Keratinocyte (primary cell): Measurements from ENCODE around the gene TRIM56. TPM values are rescaled to one million over a fixed set of nuclear protein-coding genes. Genes with fewer than 3 reads are reported as not detected.
A peak's percentile ranks its signal among the peaks of the same experiment; 100 is the strongest.

ENCODE experiments used
- DNase-seq: peaks from one replicate; pipeline ENCODE4 v3.0.0-alpha.2; 2011; ENCODE audit warnings: low read depth, missing footprints, low spot score
- FAIRE-seq: peaks from 2 replicates; lab custom pipeline; 2011; peaks lifted over from hg19 to GRCh38; lab: Jason Lieb, UNC
- H2AFZ ChIP-seq: 2 replicates; pipeline ENCODE4 v1.6.0; 2012; ENCODE audit warnings: low read length, control low read depth, inconsistent platforms; ENCODE audit not compliant: control insufficient read depth
- H3K27ac ChIP-seq: 2 replicates; pipeline ENCODE4 v1.5.1; 2011; ENCODE audit warnings: low read length; ENCODE audit not compliant: control insufficient read depth, insufficient read depth
- H3K27me3 ChIP-seq: 3 replicates; pipeline ENCODE4 v1.6.0; 2011; ENCODE audit warnings: low read length; ENCODE audit not compliant: control insufficient read depth, insufficient read depth; ENCODE audit errors: extremely low read depth
- H3K36me3 ChIP-seq, 2 experiments: 2 replicates in 1 of 2; 3 replicates in 1 of 2; pipeline ENCODE4 v1.5.1; 2011; ENCODE audit warnings: low read length in 2 of 2, mild to moderate bottlenecking in 1 of 2; ENCODE audit not compliant: control insufficient read depth in 2 of 2, insufficient read depth in 2 of 2; ENCODE audit errors: extremely low read depth in 1 of 2
- H3K4me1 ChIP-seq: 3 replicates; pipeline ENCODE4 v1.5.1; 2011; ENCODE audit warnings: low read length; ENCODE audit not compliant: control insufficient read depth, insufficient read depth; ENCODE audit errors: extremely low read depth
- H3K4me2 ChIP-seq: 3 replicates; pipeline ENCODE4 v1.6.0; 2011; ENCODE audit warnings: low read depth, low read length; ENCODE audit not compliant: control insufficient read depth, insufficient read depth; ENCODE audit errors: extremely low read depth
- H3K4me3 ChIP-seq, 3 experiments: fragments of 200-600 bp in 1 of 3; sonication (generic) in 1 of 3; 2 replicates in 2 of 3; 3 replicates in 1 of 3; pipeline ENCODE4 v1.5.1; 2011 to 2016; ENCODE audit warnings: low read length in 3 of 3, mild to moderate bottlenecking in 3 of 3, control low read depth in 2 of 3, inconsistent platforms in 1 of 3, low read depth in 1 of 3, mixed read lengths in 1 of 3, mixed run types in 1 of 3, moderate library complexity in 1 of 3; ENCODE audit not compliant: control insufficient read depth in 2 of 3, insufficient read depth in 2 of 3; ENCODE audit errors: extremely low read depth in 1 of 3
- H3K79me2 ChIP-seq: 2 replicates; pipeline ENCODE4 v1.6.0; 2012; ENCODE audit warnings: low read length; ENCODE audit not compliant: control insufficient read depth, insufficient read depth
- H3K9ac ChIP-seq: 3 replicates; pipeline ENCODE4 v1.6.0; 2011; ENCODE audit warnings: low read length; ENCODE audit not compliant: control insufficient read depth, insufficient read depth; ENCODE audit errors: extremely low read depth
- H3K9me1 ChIP-seq: 3 replicates; pipeline ENCODE4 v1.6.0; 2011; ENCODE audit warnings: low read length; ENCODE audit not compliant: control insufficient read depth, insufficient read depth; ENCODE audit errors: extremely low read depth
- H3K9me3 ChIP-seq: 2 replicates; pipeline ENCODE4 v1.5.1; 2012; ENCODE audit warnings: low read depth, low read length; ENCODE audit not compliant: control insufficient read depth
- H4K20me1 ChIP-seq: 3 replicates; pipeline ENCODE4 v1.6.0; 2011; ENCODE audit warnings: low read length; ENCODE audit not compliant: control insufficient read depth, insufficient read depth; ENCODE audit errors: extremely low read depth
- EZH2 ChIP-seq: IDR thresholded peaks from one replicate; pipeline ENCODE4 v1.6.1; 2012; ENCODE audit warnings: inconsistent platforms, mild to moderate bottlenecking, low read length, moderate library complexity
- dilution Hi-C: fragments of 300-500 bp; cut with MboI; formaldehyde crosslinking; loops from one replicate; pipeline ENCODE4 v1.7.0; 2020; ENCODE audit warnings: low sequenced_read_pairs; ENCODE audit not compliant: extremely low pct_ligation_motif_present
- polyA plus RNA-seq, 5 experiments: library from polyadenylated mRNA; depleted of rRNA in 3 of 5; stranded (reverse) in 3 of 5; stranded (forward) in 1 of 5; unstranded in 1 of 5; fragments of >200 nt; gene quantifications; 1 replicate in 1 of 5; 2 replicates in 3 of 5; 3 replicates in 1 of 5; pipeline versions ENCODE4 v1.2.1 to v1.2.3, GENCODE V29; 2011 to 2012; ENCODE audit warnings: missing spikeins in 2 of 5, low read depth in 1 of 5, low replicate concordance in 1 of 5
- TF ChIP-seq, protein P1 (sequence below), 3 experiments: IDR thresholded peaks in 1 of 3; conservative IDR thresholded peaks in 1 of 3; optimal IDR thresholded peaks in 1 of 3; 2 replicates in 2 of 3; 3 replicates in 1 of 3; pipeline versions ENCODE3 to v1.5.1; 2011; ENCODE audit warnings: low read length in 3 of 3, mild to moderate bottlenecking in 3 of 3, moderate library complexity in 2 of 3, control low read depth in 1 of 3, inconsistent platforms in 1 of 3; ENCODE audit not compliant: insufficient read depth in 2 of 3; ENCODE audit errors: extremely low read depth in 1 of 3

Gene TRIM56
- polyA plus RNA-seq, 1 donor (not counting 4 experiments of a cell fraction or from before 2014, with no cell fraction given), result 3.6 TPM

DNA sequence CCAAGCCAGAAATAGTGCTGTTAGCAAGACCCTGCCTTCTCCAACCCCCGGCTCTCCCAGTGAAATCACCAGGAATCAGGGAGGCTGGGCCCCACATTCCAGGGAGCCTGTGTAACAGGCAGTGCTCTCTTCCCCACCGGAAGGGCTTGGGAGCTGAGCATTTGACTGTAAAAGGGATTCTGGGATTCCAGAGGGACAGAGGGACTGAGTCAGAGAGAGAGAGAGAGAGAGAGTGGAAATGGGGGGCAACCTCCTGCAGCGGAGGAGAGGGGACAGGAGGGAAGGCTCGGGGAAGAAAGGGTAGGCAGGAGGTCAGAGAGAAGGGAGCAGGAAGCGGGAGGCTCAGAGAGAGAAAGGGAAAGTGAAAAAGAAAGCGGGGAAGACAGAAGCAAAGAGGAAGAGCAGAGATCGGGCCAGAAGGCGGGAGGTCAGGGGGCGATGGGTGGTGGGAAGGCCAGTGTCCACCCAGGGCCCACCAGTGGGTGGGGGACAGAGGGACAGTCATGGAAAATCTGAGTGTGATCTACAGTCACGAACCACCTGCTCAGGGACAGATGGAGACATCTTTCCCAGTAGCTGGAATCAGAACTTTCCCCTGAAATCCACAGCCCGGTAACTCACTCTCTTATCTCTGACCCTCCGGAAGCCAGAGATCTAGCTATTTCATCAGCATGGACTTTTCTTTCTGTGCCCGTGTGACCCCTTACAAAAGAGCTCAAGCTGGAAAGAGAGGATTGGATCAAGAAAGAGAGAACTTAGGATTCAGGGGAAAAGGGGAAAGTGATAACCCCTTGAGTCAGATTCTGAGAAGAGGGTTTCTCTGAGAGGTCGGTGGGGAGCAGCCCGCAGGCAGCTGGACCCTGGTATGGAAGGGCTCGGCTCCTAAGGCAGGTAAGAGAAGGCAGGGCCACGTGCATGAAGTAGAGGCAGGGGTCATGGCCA lies 37.0 kb downstream of the TRIM56 start:
- Histone ChIP-seq H4K20me1 (no peaks in the 10 kb centered on the region), H3K27ac (peak overlapping the region; percentile 67), H3K9ac (peak overlapping the region; percentile 71), H2AFZ (peak overlapping the region; percentile 61), H3K27me3 (no peaks in the 10 kb centered on the region), H3K4me1 (peaks cover 42% of the 10 kb centered on the region), H3K4me2 (peak overlapping the region; percentile 65), H3K9me3 (no peaks in the 10 kb centered on the region), H3K9me1 (peaks cover 2% of the 10 kb centered on the region), H3K79me2 (peaks cover 3% of the 10 kb centered on the region), H3K4me3 (peak overlapping the region in 1 of 3 experiments; percentile 44), H3K36me3 (no peaks in the 10 kb centered on the region)
- dilution Hi-C loops, result no loop called here
- DNase-seq, result no peak
- no peak for FAIRE-seq
- TF ChIP-seq, protein P1, sequence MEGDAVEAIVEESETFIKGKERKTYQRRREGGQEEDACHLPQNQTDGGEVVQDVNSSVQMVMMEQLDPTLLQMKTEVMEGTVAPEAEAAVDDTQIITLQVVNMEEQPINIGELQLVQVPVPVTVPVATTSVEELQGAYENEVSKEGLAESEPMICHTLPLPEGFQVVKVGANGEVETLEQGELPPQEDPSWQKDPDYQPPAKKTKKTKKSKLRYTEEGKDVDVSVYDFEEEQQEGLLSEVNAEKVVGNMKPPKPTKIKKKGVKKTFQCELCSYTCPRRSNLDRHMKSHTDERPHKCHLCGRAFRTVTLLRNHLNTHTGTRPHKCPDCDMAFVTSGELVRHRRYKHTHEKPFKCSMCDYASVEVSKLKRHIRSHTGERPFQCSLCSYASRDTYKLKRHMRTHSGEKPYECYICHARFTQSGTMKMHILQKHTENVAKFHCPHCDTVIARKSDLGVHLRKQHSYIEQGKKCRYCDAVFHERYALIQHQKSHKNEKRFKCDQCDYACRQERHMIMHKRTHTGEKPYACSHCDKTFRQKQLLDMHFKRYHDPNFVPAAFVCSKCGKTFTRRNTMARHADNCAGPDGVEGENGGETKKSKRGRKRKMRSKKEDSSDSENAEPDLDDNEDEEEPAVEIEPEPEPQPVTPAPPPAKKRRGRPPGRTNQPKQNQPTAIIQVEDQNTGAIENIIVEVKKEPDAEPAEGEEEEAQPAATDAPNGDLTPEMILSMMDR (optimal IDR thresholded peaks at IDR 0.05 in 1 of 3, IDR thresholded peaks at IDR 0.05 in 1 of 3, conservative IDR thresholded peaks at IDR 0.05 in 1 of 3; ENCODE audit: extremely low read depth in 1 of 3, insufficient read depth in 2 of 3, low read length in 3 of 3), result no peak
- no peak for TF ChIP-seq EZH2

DNA sequence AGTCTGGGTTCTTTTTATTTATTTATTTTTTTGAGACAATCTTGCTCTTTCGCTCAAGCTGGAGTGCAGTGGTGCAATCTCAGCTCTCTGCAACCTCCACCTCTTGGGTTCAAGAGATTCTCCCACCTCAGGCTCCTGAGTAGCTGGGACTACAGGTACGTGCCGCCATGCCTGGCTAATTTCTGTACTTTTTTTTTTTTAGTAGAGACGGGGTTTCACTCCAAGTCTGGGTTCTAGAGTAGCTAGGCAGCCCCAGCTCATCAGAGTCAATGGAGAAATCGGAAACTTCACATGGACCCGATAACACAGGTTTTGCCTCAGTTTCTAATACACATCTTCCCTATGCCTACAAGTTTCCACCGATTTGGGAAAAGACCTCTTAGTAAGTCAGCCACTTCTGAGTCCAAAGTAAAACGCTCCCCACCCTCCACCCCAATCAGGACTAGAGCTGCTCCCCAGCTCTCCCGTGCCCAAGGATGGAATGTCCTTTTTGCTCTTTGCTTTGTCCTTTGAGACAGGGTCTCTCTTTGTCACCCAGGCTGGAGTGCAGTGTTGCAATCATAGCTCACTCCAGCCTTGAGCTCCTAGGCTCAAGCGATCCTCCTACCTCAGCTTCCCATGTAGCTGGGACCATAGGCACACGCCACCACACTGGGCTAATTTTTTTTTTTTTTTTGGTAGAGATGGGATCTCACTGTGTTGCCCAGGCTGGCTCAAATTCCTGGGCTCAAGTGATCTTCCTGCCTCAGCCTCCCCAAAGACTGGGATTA lies 37.8 kb downstream of the TRIM56 start:
- Histone ChIP-seq H3K4me1 (peaks cover 46% of the 10 kb centered on the region), H2AFZ (no peak overlapping the region), H3K27ac (peak overlapping the region; percentile 67), H3K4me3 (no peak overlapping the region), H3K9me3 (no peaks in the 10 kb centered on the region), H3K27me3 (no peaks in the 10 kb centered on the region), H3K36me3 (peaks cover 0 to 5% of the 10 kb centered on the region in 2 experiments), H3K4me2 (no peak overlapping the region), H3K79me2 (peaks cover 11% of the 10 kb centered on the region), H3K9me1 (peaks cover 2% of the 10 kb centered on the region), H4K20me1 (peaks cover 3% of the 10 kb centered on the region), H3K9ac (no peak overlapping the region)
- dilution Hi-C loops, result no loop called here
- TF ChIP-seq, protein P1 (optimal IDR thresholded peaks at IDR 0.05 in 1 of 3, IDR thresholded peaks at IDR 0.05 in 1 of 3, conservative IDR thresholded peaks at IDR 0.05 in 1 of 3; ENCODE audit: extremely low read depth in 1 of 3, insufficient read depth in 2 of 3, low read length in 3 of 3), result no peak
- no peak for TF ChIP-seq EZH2
- no peak for FAIRE-seq
- DNase-seq, result no peak
